Measurements from ENCODE around the gene SAMMSON. TPM values are rescaled to one million over a fixed set of nuclear protein-coding genes. Genes with fewer than 3 reads are reported as not detected.

SAMMSON gene
- polyA plus RNA-seq, 3 donors: not detected

GRCh38 chr3:69987833-69988232, 11.7 kb upstream of the SAMMSON start:
- no peak for TF ChIP-seq CTCF (IDR thresholded peaks at IDR 0.05)
- H3K27ac Mint-ChIP-seq: no peak overlapping the region
- H3K4me1 Mint-ChIP-seq: peaks cover 16% of the 10 kb centered on the region
- Histone ChIP-seq H3K4me2 (replicated peaks; ENCODE audit: extremely low read depth, low read length, poor library complexity, severe bottlenecking) (no peak overlapping the region), H3K36me3 (replicated peaks in 1 of 2; ENCODE audit: control insufficient read depth in 1 of 2, insufficient read depth in 2 of 2, low read length in 2 of 2) (no peaks in the 10 kb centered on the region), H2AFZ (ENCODE audit: insufficient read depth, low read depth, low read length, poor library complexity, severe bottlenecking) (no peak overlapping the region), H3K27ac (ENCODE audit: low read depth in 1 of 2, low read length in 2 of 2) (no peak overlapping the region), H3K27me3 (ENCODE audit: control insufficient read depth in 2 of 2, insufficient read depth in 2 of 2, low read length in 2 of 2) (no peaks in the 10 kb centered on the region), H3K9me3 (replicated peaks in 1 of 2; ENCODE audit: control insufficient read depth in 1 of 2, insufficient read depth in 1 of 2, low read length in 2 of 2) (no peaks in the 10 kb centered on the region), H3K79me2 (ENCODE audit: insufficient read depth, low read length) (no peaks in the 10 kb centered on the region), H3K4me3 (replicated peaks in 1 of 3; ENCODE audit: low read depth in 2 of 3, low read length in 3 of 3) (no peak overlapping the region), H4K20me1 (ENCODE audit: insufficient read depth, low read length) (no peaks in the 10 kb centered on the region), H3K4me1 (ENCODE audit: control insufficient read depth in 1 of 2, insufficient read depth in 2 of 2, low read length in 2 of 2) (peaks cover 10 to 14% of the 10 kb centered on the region in 2 donors), H3K9ac (ENCODE audit: insufficient read depth, low read length, poor library complexity, severe bottlenecking) (no peak overlapping the region)
- H3K36me3 Mint-ChIP-seq: no peaks in the 10 kb centered on the region
- DNase-seq: no peak
- H3K27me3 Mint-ChIP-seq (ENCODE audit: low read depth in 3 of 3): peaks cover 0 to 2% (median 0%) of the 10 kb centered on the region in 3 donors
- no peak overlapping the region for H3K4me3 Mint-ChIP-seq
- 91% methylated on average over 5 of the region's 6 CpGs for WGBS (ENCODE audit: insufficient coverage)
- H3K9me3 Mint-ChIP-seq: peaks cover 0 to 4% (median 0%) of the 10 kb centered on the region in 7 donors
- intact Hi-C loops (cut with micrococcal nuclease): no loop called here

- H3K27ac Mint-ChIP-seq: no peak overlapping the region
- no peaks in the 10 kb centered on the region for H3K9me3 ChIP-seq (replicated peaks in 1 of 2; ENCODE audit: control insufficient read depth in 1 of 2, insufficient read depth in 1 of 2, low read length in 2 of 2)
- no peak overlapping the region for H3K27ac ChIP-seq (ENCODE audit: low read depth in 1 of 2, low read length in 2 of 2)
- TF ChIP-seq CTCF (IDR thresholded peaks at IDR 0.05): no peak
- H3K36me3 Mint-ChIP-seq: no peaks in the 10 kb centered on the region
- H3K4me3 ChIP-seq (replicated peaks in 1 of 3; ENCODE audit: low read depth in 2 of 3, low read length in 3 of 3): no peak overlapping the region
- peaks cover 18% of the 10 kb centered on the region for H3K4me1 Mint-ChIP-seq
- no peak overlapping the region for H3K4me3 Mint-ChIP-seq
- H3K79me2 ChIP-seq (ENCODE audit: insufficient read depth, low read length): no peaks in the 10 kb centered on the region
- H3K9ac ChIP-seq (ENCODE audit: insufficient read depth, low read length, poor library complexity, severe bottlenecking): no peak overlapping the region
- DNase-seq: no peak
- H3K4me2 ChIP-seq (replicated peaks; ENCODE audit: extremely low read depth, low read length, poor library complexity, severe bottlenecking): no peak overlapping the region
- H3K36me3 ChIP-seq (replicated peaks in 1 of 2; ENCODE audit: control insufficient read depth in 1 of 2, insufficient read depth in 2 of 2, low read length in 2 of 2): no peaks in the 10 kb centered on the region
- peaks cover 0 to 2% (median 0%) of the 10 kb centered on the region in 3 donors for H3K27me3 Mint-ChIP-seq (ENCODE audit: low read depth in 3 of 3)
- H3K27me3 ChIP-seq (ENCODE audit: control insufficient read depth in 2 of 2, insufficient read depth in 2 of 2, low read length in 2 of 2): no peaks in the 10 kb centered on the region
- WGBS (ENCODE audit: insufficient coverage): 90% methylated on average over 3 of the region's 4 CpGs
- peaks cover 0 to 4% (median 0%) of the 10 kb centered on the region in 7 donors for H3K9me3 Mint-ChIP-seq
- no peaks in the 10 kb centered on the region for H4K20me1 ChIP-seq (ENCODE audit: insufficient read depth, low read length)
- H2AFZ ChIP-seq (ENCODE audit: insufficient read depth, low read depth, low read length, poor library complexity, severe bottlenecking): no peak overlapping the region
- H3K4me1 ChIP-seq (ENCODE audit: control insufficient read depth in 1 of 2, insufficient read depth in 2 of 2, low read length in 2 of 2): peaks cover 16 to 17% of the 10 kb centered on the region in 2 donors
- intact Hi-C loops (cut with micrococcal nuclease): no loop called here
Measured at GRCh38 chr3:69993757-69994156, 5.8 kb upstream of the SAMMSON start.
